GM23338 (cell line): ENCODE measurements around the gene DNAJC11. TPM values are rescaled to one million over a fixed set of nuclear protein-coding genes. Genes with fewer than 3 reads are reported as not detected.

ENCODE experiments used
- ATAC-seq: fragments of 200-7000 bp; cut with Tn5 transposase; 3 replicates; pipeline ENCODE4 v1.9.1; 2020
- DNase-seq: peaks from one replicate; pipeline ENCODE4 v3.0.0-alpha.2; 2015; ENCODE audit warnings: low spot score
- H2AFZ ChIP-seq: fragments of 200-600 bp; sonication (generic); 2 replicates; pipeline ENCODE4 v1.8.0; 2016; ENCODE audit warnings: antibody characterized with exemption, mild to moderate bottlenecking, moderate library complexity
- H3F3A ChIP-seq: fragments of 200-600 bp; sonication (generic); replicated peaks from 2 replicates; pipeline ENCODE4 v1.8.0; 2017; ENCODE audit warnings: antibody characterized with exemption, mixed run types, low read depth
- H3K27ac ChIP-seq: fragments of 200-600 bp; sonication (generic); 2 replicates; pipeline ENCODE4 v1.6.1; 2016; ENCODE audit warnings: low read depth
- H3K27me3 ChIP-seq: fragments of 200-600 bp; sonication (generic); 2 replicates; pipeline ENCODE4 v1.8.0; 2016; ENCODE audit warnings: mild to moderate bottlenecking, mixed run types, moderate library complexity; ENCODE audit not compliant: insufficient read depth
- H3K36me3 ChIP-seq: fragments of 200-600 bp; sonication (generic); 2 replicates; pipeline ENCODE4 v1.8.0; 2016; ENCODE audit warnings: mild to moderate bottlenecking; ENCODE audit not compliant: insufficient read depth
- H3K4me1 ChIP-seq: fragments of 200-600 bp; sonication (generic); 2 replicates; pipeline ENCODE4 v1.8.0; 2016; ENCODE audit warnings: mild to moderate bottlenecking, moderate library complexity; ENCODE audit not compliant: insufficient read depth
- H3K4me2 ChIP-seq: fragments of 200-600 bp; sonication (generic); 2 replicates; pipeline ENCODE4 v1.7.1; 2017; ENCODE audit warnings: mixed run types
- H3K4me3 ChIP-seq: fragments of 200-600 bp; sonication (generic); 2 replicates; pipeline ENCODE4 v1.6.1; 2016; ENCODE audit warnings: mixed run types
- H3K79me2 ChIP-seq: fragments of 200-600 bp; sonication (generic); replicated peaks from 2 replicates; pipeline ENCODE4 v1.8.0; 2017; ENCODE audit warnings: mild to moderate bottlenecking; ENCODE audit not compliant: insufficient read depth
- H3K9me2 ChIP-seq: fragments of 200-600 bp; sonication (generic); 2 replicates; pipeline ENCODE4 v1.8.0; 2017; ENCODE audit not compliant: insufficient read depth
- H4K20me1 ChIP-seq: fragments of 200-600 bp; sonication (generic); replicated peaks from 2 replicates; pipeline ENCODE4 v1.8.0; 2017; ENCODE audit warnings: mild to moderate bottlenecking; ENCODE audit not compliant: insufficient read depth
- H3K27ac Mint-ChIP-seq: 2 replicates; pipeline ENCODE4 v1.8.0; 2020; ENCODE audit warnings: inconsistent platforms, mild to moderate bottlenecking, moderate library complexity, mixed read lengths
- H3K27me3 Mint-ChIP-seq: 3 replicates; pipeline ENCODE4 v1.8.0; 2022; ENCODE audit warnings: low read depth, mild to moderate bottlenecking, moderate library complexity, mixed read lengths, inconsistent platforms; ENCODE audit not compliant: insufficient read depth, poor library complexity
- H3K36me3 Mint-ChIP-seq: 3 replicates; pipeline ENCODE4 v1.8.0; 2021; ENCODE audit warnings: low read depth, mild to moderate bottlenecking, inconsistent platforms, moderate library complexity, mixed read lengths
- H3K4me1 Mint-ChIP-seq: 3 replicates; pipeline ENCODE4 v1.8.0; 2020; ENCODE audit warnings: mild to moderate bottlenecking, inconsistent platforms, mixed read lengths
- H3K4me3 Mint-ChIP-seq: 3 replicates; pipeline ENCODE4 v1.8.0; 2021; ENCODE audit warnings: moderate library complexity, mild to moderate bottlenecking, inconsistent platforms, mixed read lengths
- H3K9me3 Mint-ChIP-seq: 3 replicates; pipeline ENCODE4 v1.8.0; 2020; ENCODE audit warnings: moderate library complexity, mild to moderate bottlenecking, inconsistent platforms, mixed read lengths
- EZH2 ChIP-seq: fragments of 200-600 bp; sonication (generic); IDR thresholded peaks from one replicate; pipeline ENCODE4 v1.8.0; 2017; ENCODE audit warnings: antibody characterized with exemption, mild to moderate bottlenecking, low read depth; ENCODE audit not compliant: unreplicated experiment
- EZH2phosphoT487 ChIP-seq: fragments of 200-600 bp; sonication (generic); IDR thresholded peaks from one replicate; pipeline ENCODE4 v1.8.1; 2018; ENCODE audit warnings: antibody characterized with exemption; ENCODE audit not compliant: unreplicated experiment
- JUNB ChIP-seq: IDR thresholded peaks from one replicate; pipeline ENCODE4 v1.6.1; 2016; ENCODE audit warnings: antibody characterized with exemption; ENCODE audit not compliant: unreplicated experiment
- NANOG ChIP-seq: IDR thresholded peaks from 2 replicates; pipeline ENCODE4 v1.6.1; 2016; ENCODE audit warnings: antibody characterized with exemption, borderline replicate concordance
- POLR2AphosphoS5 ChIP-seq: IDR thresholded peaks from 2 replicates; pipeline ENCODE4 v1.6.1; 2016; ENCODE audit warnings: antibody characterized with exemption, low read depth
- REST ChIP-seq: IDR thresholded peaks from one replicate; pipeline ENCODE4 v1.6.1; 2018; ENCODE audit warnings: antibody characterized with exemption; ENCODE audit not compliant: unreplicated experiment
- STAT1 ChIP-seq: IDR thresholded peaks from one replicate; pipeline ENCODE4 v1.6.1; 2016; ENCODE audit warnings: antibody characterized with exemption; ENCODE audit not compliant: unreplicated experiment
- ZNF114 ChIP-seq: fragments of 250-450 bp; sonication (Bioruptor Pico); IDR thresholded peaks from 2 replicates; pipeline ENCODE4 v1.5.0; 2020; ENCODE audit warnings: mild to moderate bottlenecking, moderate library complexity
- polyA plus RNA-seq: library from polyadenylated mRNA; unstranded; fragments of >200 nt; fragmentation: Nextera tagmentation; extraction: Ambion mirVana; gene quantifications from 2 replicates; pipeline ENCODE4 v1.2.1, GENCODE V29; 2016
- total RNA-seq: library from RNA; depleted of rRNA; stranded (reverse); fragments of >200 nt; shearing (Covaris generic); gene quantifications from 2 replicates; pipeline ENCODE4 v1.2.3, GENCODE V29; 2014
- TF ChIP-seq, protein P1 (sequence below), 2 experiments: fragments of 200-600 bp in 1 of 2; sonication (generic) in 1 of 2; conservative IDR thresholded peaks; 2 replicates each; pipeline versions ENCODE4 v1.5.1 to v1.6.1; 2016 to 2017; ENCODE audit warnings: antibody characterized with exemption in 2 of 2, low read depth in 2 of 2, mild to moderate bottlenecking in 2 of 2, moderate library complexity in 1 of 2

The DNAJC11 gene
- total and polyA plus RNA-seq, 2 experiments from 2014 or later = 48.4 to 67.2 TPM

DNA sequence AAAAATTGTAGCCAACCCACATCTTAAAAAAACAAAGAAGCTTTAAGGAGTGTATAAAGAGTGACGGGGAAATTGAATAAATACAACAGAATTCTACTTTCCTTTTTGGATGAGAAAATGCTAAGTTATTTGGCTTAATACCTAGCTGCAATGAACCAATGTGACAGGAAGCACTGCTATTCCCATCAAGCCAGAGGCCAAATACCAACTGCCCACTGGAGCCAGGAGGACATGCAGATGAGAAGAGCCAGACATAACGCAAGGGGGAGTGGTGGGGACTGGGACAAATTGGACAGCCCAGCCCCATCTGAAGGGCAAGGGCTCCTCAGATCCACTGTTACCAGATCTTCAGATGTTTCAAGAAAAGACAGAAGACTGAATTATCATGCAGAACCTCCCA, 25.7 kb downstream of the DNAJC11 start (continued):
- TF ChIP-seq, protein P1, sequence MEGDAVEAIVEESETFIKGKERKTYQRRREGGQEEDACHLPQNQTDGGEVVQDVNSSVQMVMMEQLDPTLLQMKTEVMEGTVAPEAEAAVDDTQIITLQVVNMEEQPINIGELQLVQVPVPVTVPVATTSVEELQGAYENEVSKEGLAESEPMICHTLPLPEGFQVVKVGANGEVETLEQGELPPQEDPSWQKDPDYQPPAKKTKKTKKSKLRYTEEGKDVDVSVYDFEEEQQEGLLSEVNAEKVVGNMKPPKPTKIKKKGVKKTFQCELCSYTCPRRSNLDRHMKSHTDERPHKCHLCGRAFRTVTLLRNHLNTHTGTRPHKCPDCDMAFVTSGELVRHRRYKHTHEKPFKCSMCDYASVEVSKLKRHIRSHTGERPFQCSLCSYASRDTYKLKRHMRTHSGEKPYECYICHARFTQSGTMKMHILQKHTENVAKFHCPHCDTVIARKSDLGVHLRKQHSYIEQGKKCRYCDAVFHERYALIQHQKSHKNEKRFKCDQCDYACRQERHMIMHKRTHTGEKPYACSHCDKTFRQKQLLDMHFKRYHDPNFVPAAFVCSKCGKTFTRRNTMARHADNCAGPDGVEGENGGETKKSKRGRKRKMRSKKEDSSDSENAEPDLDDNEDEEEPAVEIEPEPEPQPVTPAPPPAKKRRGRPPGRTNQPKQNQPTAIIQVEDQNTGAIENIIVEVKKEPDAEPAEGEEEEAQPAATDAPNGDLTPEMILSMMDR (conservative IDR thresholded peaks at IDR 0.05; ENCODE audit: low read depth in 2 of 2) = no peak
- TF ChIP-seq EZH2phosphoT487 (no peak), NANOG (no peak), REST (no peak), POLR2AphosphoS5 (no peak), STAT1 (no peak), JUNB (no peak), EZH2 (no peak), ZNF114 (no peak)

DNA sequence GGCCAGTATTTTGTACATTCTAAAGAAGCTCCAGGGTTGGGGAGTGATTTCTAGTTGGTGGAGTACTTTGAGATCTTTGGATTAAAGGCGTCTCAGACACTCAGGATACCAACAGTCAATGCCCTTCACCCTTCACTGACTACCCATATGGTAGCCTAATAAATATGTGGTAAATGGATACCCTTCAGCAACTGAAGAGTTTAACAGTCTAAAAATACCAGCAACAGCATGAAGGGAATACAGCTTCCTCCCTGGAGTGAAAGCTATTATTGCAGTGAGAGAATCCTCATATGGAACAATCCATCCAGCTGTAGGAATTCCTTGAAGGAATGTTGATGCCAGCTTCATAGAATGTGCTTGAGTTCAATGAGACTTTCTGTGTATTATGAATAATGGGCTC, 26.8 kb downstream of the DNAJC11 start:
- H3K36me3 ChIP-seq = peaks cover 37% of the 10 kb centered on the region

More for the DNA sequence above, 26.8 kb downstream of the DNAJC11 start:
- no peaks in the 10 kb centered on the region for H3K9me3 Mint-ChIP-seq
- peaks cover 16% of the 10 kb centered on the region for H4K20me1 ChIP-seq
- H3K79me2 ChIP-seq = peaks cover 10% of the 10 kb centered on the region; the same call in 1 of the 2 replicates
- H3K4me3 Mint-ChIP-seq = no peak overlapping the region
- H2AFZ ChIP-seq = no peak overlapping the region
- H3K4me1 ChIP-seq = no peaks in the 10 kb centered on the region
- no peak overlapping the region for H3K27ac Mint-ChIP-seq
- DNase-seq = no peak
- no peaks in the 10 kb centered on the region for H3K9me2 ChIP-seq
- no peak overlapping the region for H3K4me2 ChIP-seq
- no peak for ATAC-seq
- no peaks in the 10 kb centered on the region for H3K27me3 Mint-ChIP-seq
- no peak overlapping the region for H3K27ac ChIP-seq
- TF ChIP-seq, protein P1 (conservative IDR thresholded peaks at IDR 0.05; ENCODE audit: low read depth in 2 of 2) = no peak
- TF ChIP-seq ZNF114 = no peak
- TF ChIP-seq NANOG = no peak
- H3K4me3 ChIP-seq = no peak overlapping the region
- H3K4me1 Mint-ChIP-seq = no peaks in the 10 kb centered on the region
- H3K27me3 ChIP-seq = no peaks in the 10 kb centered on the region
- peaks cover 78% of the 10 kb centered on the region for H3K36me3 Mint-ChIP-seq
- 0 out of 2 replicates have a peak, but pooled peaks cover 2% of the 10 kb centered on the region for H3F3A ChIP-seq
